Sigmoid colon (tissue), 3 donors: ENCODE data around the gene RNPS1.

Source experiments
- POLR2A ChIP-seq, 2 donors: fragments of 450-650 bp; IDR thresholded peaks; one replicate each; pipeline ENCODE4 v1.6.1; 2016; ENCODE audit warnings: antibody characterized with exemption in 2 of 2, mild to moderate bottlenecking in 2 of 2, moderate library complexity in 2 of 2
- TF ChIP-seq, protein P1 (sequence below), 4 experiments: fragments of 450-650 bp in 3 of 4; fragments of 200-600 bp in 1 of 4; IDR thresholded peaks; one replicate each; pipeline ENCODE4 v1.5.1; 2016 to 2019; ENCODE audit warnings: antibody characterized with exemption in 4 of 4, mild to moderate bottlenecking in 3 of 4, moderate library complexity in 2 of 4

DNA sequence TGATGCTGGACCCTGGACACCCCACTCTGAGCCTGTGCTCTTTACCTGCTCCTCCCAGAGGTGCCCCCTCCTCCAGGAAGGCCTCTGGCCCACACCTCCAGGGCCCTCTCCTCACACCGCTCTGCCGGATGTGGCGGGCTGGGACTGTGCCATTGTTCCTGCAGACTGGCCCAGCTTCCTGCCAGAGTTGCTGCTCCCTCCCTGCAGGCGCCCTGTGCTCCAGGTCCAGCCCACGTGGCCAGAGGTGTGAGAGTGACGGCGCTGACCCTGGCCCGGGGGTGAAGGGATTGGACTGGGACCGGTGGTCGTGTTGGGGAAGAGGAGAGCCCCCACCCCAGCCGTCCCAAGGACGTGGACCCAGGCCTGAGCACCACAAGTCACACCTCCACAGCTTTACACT lies 38.8 kb downstream of the RNPS1 start:
- TF ChIP-seq POLR2A (IDR thresholded peaks at IDR 0.05), result no peak
- TF ChIP-seq, protein P1, sequence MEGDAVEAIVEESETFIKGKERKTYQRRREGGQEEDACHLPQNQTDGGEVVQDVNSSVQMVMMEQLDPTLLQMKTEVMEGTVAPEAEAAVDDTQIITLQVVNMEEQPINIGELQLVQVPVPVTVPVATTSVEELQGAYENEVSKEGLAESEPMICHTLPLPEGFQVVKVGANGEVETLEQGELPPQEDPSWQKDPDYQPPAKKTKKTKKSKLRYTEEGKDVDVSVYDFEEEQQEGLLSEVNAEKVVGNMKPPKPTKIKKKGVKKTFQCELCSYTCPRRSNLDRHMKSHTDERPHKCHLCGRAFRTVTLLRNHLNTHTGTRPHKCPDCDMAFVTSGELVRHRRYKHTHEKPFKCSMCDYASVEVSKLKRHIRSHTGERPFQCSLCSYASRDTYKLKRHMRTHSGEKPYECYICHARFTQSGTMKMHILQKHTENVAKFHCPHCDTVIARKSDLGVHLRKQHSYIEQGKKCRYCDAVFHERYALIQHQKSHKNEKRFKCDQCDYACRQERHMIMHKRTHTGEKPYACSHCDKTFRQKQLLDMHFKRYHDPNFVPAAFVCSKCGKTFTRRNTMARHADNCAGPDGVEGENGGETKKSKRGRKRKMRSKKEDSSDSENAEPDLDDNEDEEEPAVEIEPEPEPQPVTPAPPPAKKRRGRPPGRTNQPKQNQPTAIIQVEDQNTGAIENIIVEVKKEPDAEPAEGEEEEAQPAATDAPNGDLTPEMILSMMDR (IDR thresholded peaks at IDR 0.05), result no peak
